GM23248 (cell line): ENCODE measurements around the gene UGP2.

Experiments used
- EZH2 ChIP-seq: fragments of 200-600 bp; sonication (generic); IDR thresholded peaks from 2 replicates; pipeline ENCODE4 v1.6.1; 2018; ENCODE audit warnings: antibody characterized with exemption, mild to moderate bottlenecking; ENCODE audit not compliant: insufficient read depth, poor library complexity, severe bottlenecking
- EZH2phosphoT487 ChIP-seq: fragments of 200-600 bp; sonication (generic); IDR thresholded peaks from 2 replicates; pipeline ENCODE4 v1.6.1; 2018; ENCODE audit warnings: antibody characterized with exemption, moderate library complexity, mild to moderate bottlenecking, low read depth; ENCODE audit not compliant: insufficient read depth

DNA sequence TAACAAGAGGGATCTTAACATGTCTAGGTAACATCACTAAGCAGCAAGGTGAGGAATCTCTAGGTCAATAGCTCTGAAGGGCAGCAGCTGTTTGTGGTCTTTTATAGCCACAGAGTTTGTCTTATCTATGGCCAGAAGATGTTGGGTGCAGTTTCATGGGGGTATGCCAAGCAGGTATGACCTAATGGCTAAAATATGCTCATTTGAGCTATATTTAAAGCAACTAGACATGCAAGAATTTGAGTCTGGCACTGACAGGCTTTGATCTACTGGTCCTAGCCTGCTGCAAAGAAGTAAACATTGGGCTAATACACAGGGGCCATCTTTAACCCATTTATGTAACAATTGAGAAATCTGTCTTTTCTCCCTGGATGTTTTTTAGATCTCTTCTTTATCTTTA lies 13.9 kb upstream of the UGP2 start:
- TF ChIP-seq EZH2 (no peak), EZH2phosphoT487 (no peak)
